Natural killer cell (primary cell): ENCODE results near the gene ARHGDIG. TPM values are rescaled to one million over a fixed set of nuclear protein-coding genes. Genes with fewer than 3 reads are reported as not detected.

Experiments
- ATAC-seq, 3 donors: fragments of 150-1000 bp in 2 of 3; fragments of 200-7000 bp in 1 of 3; cut with Tn5 transposase; 1 replicate in 1 of 3; 2 replicates in 2 of 3; pipeline ENCODE4 v1.10.0; 2021; ENCODE audit warnings: mild to moderate bottlenecking in 2 of 3, moderate library complexity in 2 of 3
- DNase-seq, 2 donors: peaks; one replicate each; pipeline versions ENCODE4 v3.0.0 to v3.0.0-alpha.2; 2013 to 2021; ENCODE audit warnings: mixed read lengths in 1 of 2
- H3K27ac ChIP-seq: one replicate; pipeline ENCODE4 v1.5.1; 2013; ENCODE audit warnings: mild to moderate bottlenecking, low read length
- H3K27me3 ChIP-seq: one replicate; pipeline ENCODE4 v1.6.1; 2013; ENCODE audit warnings: low read length; ENCODE audit not compliant: control insufficient read depth, insufficient read depth
- H3K36me3 ChIP-seq: one replicate; pipeline ENCODE4 v1.6.1; 2013; ENCODE audit warnings: low read length; ENCODE audit not compliant: control insufficient read depth, insufficient read depth
- H3K4me1 ChIP-seq: one replicate; pipeline ENCODE4 v1.6.1; 2013; ENCODE audit warnings: low read length; ENCODE audit not compliant: control insufficient read depth, insufficient read depth
- H3K4me3 ChIP-seq: one replicate; pipeline ENCODE4 v1.5.1; 2013; ENCODE audit warnings: low read length
- H3K9me3 ChIP-seq: one replicate; pipeline ENCODE4 v1.6.1; 2013; ENCODE audit warnings: low read length; ENCODE audit not compliant: control insufficient read depth, insufficient read depth
- H3K27ac Mint-ChIP-seq, 2 donors: one replicate each; pipeline ENCODE4 v1.8.0; 2022; ENCODE audit warnings: mild to moderate bottlenecking in 2 of 2, mixed read lengths in 2 of 2, moderate library complexity in 1 of 2
- H3K27me3 Mint-ChIP-seq, 2 donors: one replicate each; pipeline ENCODE4 v1.8.0; 2022; ENCODE audit warnings: low read depth in 2 of 2, mixed read lengths in 2 of 2
- H3K36me3 Mint-ChIP-seq: one replicate; pipeline ENCODE4 v1.8.0; 2022; ENCODE audit warnings: mixed read lengths
- H3K4me1 Mint-ChIP-seq, 2 donors: one replicate each; pipeline ENCODE4 v1.8.0; 2022; ENCODE audit warnings: mixed read lengths in 2 of 2
- H3K4me3 Mint-ChIP-seq: one replicate; pipeline ENCODE4 v1.8.0; 2022; ENCODE audit warnings: mild to moderate bottlenecking, moderate library complexity, mixed read lengths
- H3K9me3 Mint-ChIP-seq, 2 donors: one replicate each; pipeline ENCODE4 v1.8.0; 2022; ENCODE audit warnings: mixed read lengths in 2 of 2
- WGBS: methylation state at CpG from one replicate; pipeline ENCODE4 v1.1.7; 2013; ENCODE audit warnings: missing lambda C conversion rate; ENCODE audit not compliant: insufficient coverage; 5-methylcytosine and 5-hydroxymethylcytosine counted together
- intact Hi-C: fragments of 100-400 bp; cut with micrococcal nuclease; formaldehyde crosslinking; loops from one replicate; pipeline ENCODE4 v1.14.2; 2022
- total RNA-seq, 4 donors: library from RNA; stranded (reverse); fragments of 120-200 nt in 1 of 4; gene quantifications; one replicate each; pipeline versions ENCODE4 v1.2.3 to v1.2.4, GENCODE V29; 2013 to 2022
- TF ChIP-seq, protein P1 (sequence below): fragments of 200-600 bp; IDR thresholded peaks from one replicate; pipeline ENCODE4 v1.8.0; 2022; ENCODE audit warnings: antibody characterized with exemption

Gene ARHGDIG
- total RNA-seq, 3 donors from 2014 or later (not counting 1 experiment from before 2014, with no cell fraction given) = 0.49 to 1.4 TPM; not detected in 1

DNA sequence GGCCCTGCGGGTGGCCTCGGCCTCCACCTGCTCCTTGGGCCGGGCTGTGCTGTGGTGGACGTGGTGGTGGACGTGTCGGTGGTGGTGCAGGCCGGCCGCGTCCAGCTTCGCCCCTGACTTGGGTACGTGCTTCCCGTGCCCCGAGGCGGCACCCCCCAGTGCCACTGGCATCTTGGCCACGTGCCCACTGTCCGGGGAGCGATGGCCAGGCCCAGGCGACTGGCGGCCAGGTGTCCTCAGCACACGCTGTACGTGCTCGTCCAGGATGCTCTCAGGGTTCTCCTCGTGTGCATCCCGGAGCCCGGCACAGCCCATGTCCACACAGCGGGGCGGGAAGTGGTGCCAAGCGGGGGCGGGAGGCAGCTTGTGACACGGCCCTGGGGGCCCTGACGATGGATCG is 17.4 kb downstream of the ARHGDIG start:
- no peaks in the 10 kb centered on the region for H3K36me3 Mint-ChIP-seq
- WGBS = 97% methylated on average over 32 of the region's 32 CpGs
- TF ChIP-seq, protein P1, sequence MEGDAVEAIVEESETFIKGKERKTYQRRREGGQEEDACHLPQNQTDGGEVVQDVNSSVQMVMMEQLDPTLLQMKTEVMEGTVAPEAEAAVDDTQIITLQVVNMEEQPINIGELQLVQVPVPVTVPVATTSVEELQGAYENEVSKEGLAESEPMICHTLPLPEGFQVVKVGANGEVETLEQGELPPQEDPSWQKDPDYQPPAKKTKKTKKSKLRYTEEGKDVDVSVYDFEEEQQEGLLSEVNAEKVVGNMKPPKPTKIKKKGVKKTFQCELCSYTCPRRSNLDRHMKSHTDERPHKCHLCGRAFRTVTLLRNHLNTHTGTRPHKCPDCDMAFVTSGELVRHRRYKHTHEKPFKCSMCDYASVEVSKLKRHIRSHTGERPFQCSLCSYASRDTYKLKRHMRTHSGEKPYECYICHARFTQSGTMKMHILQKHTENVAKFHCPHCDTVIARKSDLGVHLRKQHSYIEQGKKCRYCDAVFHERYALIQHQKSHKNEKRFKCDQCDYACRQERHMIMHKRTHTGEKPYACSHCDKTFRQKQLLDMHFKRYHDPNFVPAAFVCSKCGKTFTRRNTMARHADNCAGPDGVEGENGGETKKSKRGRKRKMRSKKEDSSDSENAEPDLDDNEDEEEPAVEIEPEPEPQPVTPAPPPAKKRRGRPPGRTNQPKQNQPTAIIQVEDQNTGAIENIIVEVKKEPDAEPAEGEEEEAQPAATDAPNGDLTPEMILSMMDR = no peak
- H3K9me3 Mint-ChIP-seq = no peaks in the 10 kb centered on the region
- no peak overlapping the region for H3K4me3 ChIP-seq
- no peaks in the 10 kb centered on the region for H3K4me1 ChIP-seq
- H3K4me1 Mint-ChIP-seq = no peaks in the 10 kb centered on the region
- H3K27ac Mint-ChIP-seq = no peak overlapping the region
- H3K4me3 Mint-ChIP-seq = no peak overlapping the region
- no peaks in the 10 kb centered on the region for H3K9me3 ChIP-seq
- no peaks in the 10 kb centered on the region for H3K27me3 ChIP-seq
- ATAC-seq (no peak), DNase-seq (no peak)
- no peaks in the 10 kb centered on the region for H3K27me3 Mint-ChIP-seq
- H3K27ac ChIP-seq = no peak overlapping the region
- H3K36me3 ChIP-seq = peaks cover 42% of the 10 kb centered on the region
- intact Hi-C loops = no loop called here

DNA sequence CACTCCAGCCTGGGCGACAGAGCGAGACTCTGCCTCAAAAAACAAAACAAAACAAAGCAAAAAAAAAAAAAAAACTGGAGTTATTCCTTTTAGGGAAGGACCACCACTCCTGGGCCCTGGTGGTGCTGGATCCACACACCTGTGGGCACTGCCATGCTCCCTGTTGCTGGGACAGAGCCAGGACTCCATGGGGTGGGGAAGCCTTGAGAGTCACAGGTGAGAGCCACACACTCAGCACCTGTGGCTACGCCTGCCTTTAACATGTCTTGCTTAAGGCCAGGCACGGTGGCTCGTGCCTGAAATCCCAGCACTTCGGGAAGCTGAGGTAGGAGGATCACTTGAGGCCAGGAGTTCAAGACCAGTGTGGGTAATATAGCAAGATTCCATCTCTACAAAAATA is 20.8 kb downstream of the ARHGDIG start:
- H3K9me3 ChIP-seq = no peaks in the 10 kb centered on the region
- H3K4me3 ChIP-seq = no peak overlapping the region
- H3K27ac Mint-ChIP-seq = no peak overlapping the region
- H3K27ac ChIP-seq = no peak overlapping the region
- TF ChIP-seq, protein P1 = no peak
- ATAC-seq (no peak), DNase-seq (no peak)
- no peaks in the 10 kb centered on the region for H3K27me3 ChIP-seq
- intact Hi-C loops = no loop called here
- H3K4me1 Mint-ChIP-seq = peaks cover 12 to 15% of the 10 kb centered on the region in 2 donors
- 94% methylated on average over 6 of the region's 6 CpGs for WGBS
- no peaks in the 10 kb centered on the region for H3K36me3 Mint-ChIP-seq
- H3K4me3 Mint-ChIP-seq = no peak overlapping the region
- H3K9me3 Mint-ChIP-seq = no peaks in the 10 kb centered on the region
- peaks cover 43% of the 10 kb centered on the region for H3K36me3 ChIP-seq
- peaks cover 13% of the 10 kb centered on the region for H3K4me1 ChIP-seq
- H3K27me3 Mint-ChIP-seq = no peaks in the 10 kb centered on the region

DNA sequence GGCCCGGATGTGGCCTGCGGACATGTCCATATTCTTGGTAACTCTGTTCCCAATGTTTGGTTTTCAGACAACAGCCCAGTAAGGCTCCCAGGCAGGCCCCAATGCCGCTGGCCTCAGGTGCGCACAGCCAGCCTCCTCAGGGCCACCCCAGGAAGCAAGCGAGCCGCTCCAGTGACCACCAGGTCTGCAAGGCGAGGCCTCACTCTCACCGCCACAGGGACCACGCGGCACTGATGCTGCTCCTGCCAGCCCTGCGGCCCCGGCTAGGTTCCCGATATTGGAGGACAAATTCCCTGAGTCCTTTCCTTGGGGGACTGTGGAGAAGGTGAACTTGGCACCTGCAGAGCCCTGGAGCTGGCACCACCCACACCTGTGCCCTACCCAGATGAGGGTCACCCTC is 21.6 kb downstream of the ARHGDIG start:
- no peak for DNase-seq
- Mint-ChIP-seq H3K4me3 (no peak overlapping the region), H3K36me3 (no peaks in the 10 kb centered on the region), H3K4me1 (peaks cover 19 to 22% of the 10 kb centered on the region in 2 donors), H3K27ac (no peak overlapping the region), H3K27me3 (no peaks in the 10 kb centered on the region), H3K9me3 (no peaks in the 10 kb centered on the region)
- Histone ChIP-seq H3K36me3 (peaks cover 42% of the 10 kb centered on the region), H3K27ac (no peak overlapping the region), H3K27me3 (no peaks in the 10 kb centered on the region), H3K4me3 (no peak overlapping the region), H3K4me1 (peaks cover 20% of the 10 kb centered on the region), H3K9me3 (no peaks in the 10 kb centered on the region)
- ATAC-seq = no peak
- TF ChIP-seq, protein P1 = no peak
- intact Hi-C loops = no loop called here
- WGBS = 96% methylated on average over 13 of the region's 13 CpGs

DNA sequence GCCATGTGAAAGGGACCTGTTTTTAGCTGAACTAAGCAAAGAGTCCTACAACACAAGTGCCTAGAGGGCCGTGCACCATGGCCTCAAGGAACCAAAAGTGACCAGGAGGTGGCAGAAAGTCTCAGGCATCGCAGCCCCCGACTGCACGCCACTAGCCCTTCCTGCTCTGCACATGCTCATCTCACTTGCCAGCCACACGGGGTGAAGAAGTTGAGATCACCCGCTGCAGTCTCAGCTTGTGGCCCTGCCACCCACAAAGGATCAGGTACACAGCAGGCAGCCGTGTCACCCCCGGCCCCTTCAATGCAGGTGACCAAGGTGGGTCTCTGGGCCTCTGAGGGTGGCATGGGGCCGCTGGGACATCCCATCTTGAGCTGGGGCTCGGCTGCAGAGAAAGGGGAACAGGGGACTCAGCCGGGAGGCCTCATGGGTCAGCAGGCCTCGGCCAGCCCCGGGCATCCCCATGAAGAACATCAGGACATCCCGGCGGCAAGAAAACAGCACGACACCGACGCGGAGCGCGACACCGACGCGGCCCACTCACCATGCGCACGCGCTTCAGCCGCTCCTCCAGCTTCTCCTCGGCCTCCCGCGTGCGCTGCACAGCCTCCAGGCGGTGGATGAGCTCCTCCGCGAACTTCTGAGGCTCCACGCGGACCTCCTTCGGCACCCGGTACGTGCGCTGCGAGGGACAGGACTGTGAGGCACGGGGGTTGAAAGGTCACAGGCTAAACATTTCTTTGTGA is 23.5 kb downstream of the ARHGDIG start:
- H3K36me3 Mint-ChIP-seq = no peaks in the 10 kb centered on the region
- H3K27ac ChIP-seq = no peak overlapping the region
- H3K36me3 ChIP-seq = peaks cover 43% of the 10 kb centered on the region
- no peaks in the 10 kb centered on the region for H3K9me3 Mint-ChIP-seq
- WGBS = 89% methylated on average over 43 of the region's 43 CpGs
- TF ChIP-seq, protein P1 = no peak
- peaks cover 40% of the 10 kb centered on the region for H3K4me1 ChIP-seq
- ATAC-seq (peak in 2 of 3 donors; percentile 42 to 48), DNase-seq (peak in 1 of 2 donors; percentile 50)
- H3K4me3 Mint-ChIP-seq = no peak overlapping the region
- H3K27ac Mint-ChIP-seq = peak overlapping the region in 1 of 2 donors; percentile 48
- intact Hi-C loops = loop anchor here (1.0 kb wide), 1 partner anchor 58 kb away; no protein-coding TSS in a partner anchor
- H3K4me1 Mint-ChIP-seq = peaks cover 39 to 42% of the 10 kb centered on the region in 2 donors
- no peaks in the 10 kb centered on the region for H3K9me3 ChIP-seq
- no peak overlapping the region for H3K4me3 ChIP-seq
- no peaks in the 10 kb centered on the region for H3K27me3 Mint-ChIP-seq
- H3K27me3 ChIP-seq = no peaks in the 10 kb centered on the region
